Neural cell (in vitro differentiated cells): ENCODE results near the gene TACC2.

Experiments
- TF ChIP-seq, protein P1 (sequence below): fragments of 450-650 bp; IDR thresholded peaks from 2 replicates; pipeline ENCODE4 v1.5.1; 2014; ENCODE audit warnings: antibody characterized with exemption, mild to moderate bottlenecking, moderate library complexity; ENCODE audit not compliant: poor library complexity, severe bottlenecking
- TF ChIP-seq, protein P2 (sequence below): IDR thresholded peaks from 2 replicates; pipeline ENCODE4 v1.6.1; 2012; ENCODE audit warnings: borderline replicate concordance

DNA sequence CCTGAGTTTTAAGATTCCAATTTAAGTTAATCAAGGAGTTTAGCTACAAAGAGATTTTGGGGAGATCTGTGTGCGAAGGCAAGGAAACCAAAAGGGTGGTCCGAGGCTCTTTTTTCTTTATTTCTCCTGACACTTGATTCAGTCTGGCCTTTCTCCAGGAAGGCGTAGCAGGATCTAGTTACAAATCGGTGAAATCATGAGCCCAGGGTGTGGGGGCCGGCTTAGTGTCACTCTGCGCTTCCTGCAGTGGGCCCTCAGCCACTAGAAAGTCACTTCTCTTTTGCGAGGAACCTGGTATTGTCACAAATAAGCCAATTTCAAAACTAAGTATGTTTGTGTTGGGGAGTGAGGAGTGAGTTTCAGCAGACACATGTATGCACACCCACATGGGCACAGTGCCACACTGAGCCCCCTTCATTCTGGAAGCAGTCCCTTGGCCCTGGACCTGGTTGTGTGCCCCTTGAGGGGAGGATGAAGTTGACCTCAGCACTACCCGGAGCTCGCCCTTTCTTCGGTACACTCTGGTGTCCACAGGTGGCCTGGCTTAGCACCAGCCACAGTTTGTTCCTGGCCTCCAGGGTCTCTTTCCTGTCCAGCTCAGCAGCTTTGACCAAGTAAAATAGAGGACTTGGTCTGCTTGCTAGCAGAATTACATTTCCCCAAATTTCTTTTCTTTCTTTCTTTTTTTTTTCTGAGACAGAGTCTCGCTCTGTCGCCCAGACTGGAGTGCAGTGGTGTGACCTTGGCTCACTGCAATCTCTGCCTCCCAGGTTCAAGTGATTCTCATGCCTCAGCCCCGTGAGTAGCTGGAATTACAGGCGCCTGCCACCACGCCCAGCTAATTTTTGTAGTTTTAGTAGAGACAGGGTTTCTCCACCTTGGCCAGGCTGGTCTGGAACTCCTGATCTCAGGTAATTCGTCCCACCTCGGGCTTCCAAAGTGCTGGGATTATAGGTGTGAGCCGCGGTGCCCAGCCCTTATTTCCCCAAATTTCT is 198.2 kb downstream of the TACC2 start:
- TF ChIP-seq, protein P1, sequence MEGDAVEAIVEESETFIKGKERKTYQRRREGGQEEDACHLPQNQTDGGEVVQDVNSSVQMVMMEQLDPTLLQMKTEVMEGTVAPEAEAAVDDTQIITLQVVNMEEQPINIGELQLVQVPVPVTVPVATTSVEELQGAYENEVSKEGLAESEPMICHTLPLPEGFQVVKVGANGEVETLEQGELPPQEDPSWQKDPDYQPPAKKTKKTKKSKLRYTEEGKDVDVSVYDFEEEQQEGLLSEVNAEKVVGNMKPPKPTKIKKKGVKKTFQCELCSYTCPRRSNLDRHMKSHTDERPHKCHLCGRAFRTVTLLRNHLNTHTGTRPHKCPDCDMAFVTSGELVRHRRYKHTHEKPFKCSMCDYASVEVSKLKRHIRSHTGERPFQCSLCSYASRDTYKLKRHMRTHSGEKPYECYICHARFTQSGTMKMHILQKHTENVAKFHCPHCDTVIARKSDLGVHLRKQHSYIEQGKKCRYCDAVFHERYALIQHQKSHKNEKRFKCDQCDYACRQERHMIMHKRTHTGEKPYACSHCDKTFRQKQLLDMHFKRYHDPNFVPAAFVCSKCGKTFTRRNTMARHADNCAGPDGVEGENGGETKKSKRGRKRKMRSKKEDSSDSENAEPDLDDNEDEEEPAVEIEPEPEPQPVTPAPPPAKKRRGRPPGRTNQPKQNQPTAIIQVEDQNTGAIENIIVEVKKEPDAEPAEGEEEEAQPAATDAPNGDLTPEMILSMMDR: no peak
- TF ChIP-seq, protein P2, sequence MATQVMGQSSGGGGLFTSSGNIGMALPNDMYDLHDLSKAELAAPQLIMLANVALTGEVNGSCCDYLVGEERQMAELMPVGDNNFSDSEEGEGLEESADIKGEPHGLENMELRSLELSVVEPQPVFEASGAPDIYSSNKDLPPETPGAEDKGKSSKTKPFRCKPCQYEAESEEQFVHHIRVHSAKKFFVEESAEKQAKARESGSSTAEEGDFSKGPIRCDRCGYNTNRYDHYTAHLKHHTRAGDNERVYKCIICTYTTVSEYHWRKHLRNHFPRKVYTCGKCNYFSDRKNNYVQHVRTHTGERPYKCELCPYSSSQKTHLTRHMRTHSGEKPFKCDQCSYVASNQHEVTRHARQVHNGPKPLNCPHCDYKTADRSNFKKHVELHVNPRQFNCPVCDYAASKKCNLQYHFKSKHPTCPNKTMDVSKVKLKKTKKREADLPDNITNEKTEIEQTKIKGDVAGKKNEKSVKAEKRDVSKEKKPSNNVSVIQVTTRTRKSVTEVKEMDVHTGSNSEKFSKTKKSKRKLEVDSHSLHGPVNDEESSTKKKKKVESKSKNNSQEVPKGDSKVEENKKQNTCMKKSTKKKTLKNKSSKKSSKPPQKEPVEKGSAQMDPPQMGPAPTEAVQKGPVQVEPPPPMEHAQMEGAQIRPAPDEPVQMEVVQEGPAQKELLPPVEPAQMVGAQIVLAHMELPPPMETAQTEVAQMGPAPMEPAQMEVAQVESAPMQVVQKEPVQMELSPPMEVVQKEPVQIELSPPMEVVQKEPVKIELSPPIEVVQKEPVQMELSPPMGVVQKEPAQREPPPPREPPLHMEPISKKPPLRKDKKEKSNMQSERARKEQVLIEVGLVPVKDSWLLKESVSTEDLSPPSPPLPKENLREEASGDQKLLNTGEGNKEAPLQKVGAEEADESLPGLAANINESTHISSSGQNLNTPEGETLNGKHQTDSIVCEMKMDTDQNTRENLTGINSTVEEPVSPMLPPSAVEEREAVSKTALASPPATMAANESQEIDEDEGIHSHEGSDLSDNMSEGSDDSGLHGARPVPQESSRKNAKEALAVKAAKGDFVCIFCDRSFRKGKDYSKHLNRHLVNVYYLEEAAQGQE: no peak
